Activated CD4-positive, alpha-beta T cell treated with anti-CD3 and anti-CD28 coated beads for 36 hours (primary cell): ENCODE measurements around the gene RYK. TPM values are rescaled to one million over a fixed set of nuclear protein-coding genes. Genes with fewer than 3 reads are reported as not detected.
A peak's percentile ranks its signal among the peaks of the same experiment; 100 is the strongest.

Source experiments
- ATAC-seq: fragments of 200-7000 bp; cut with Tn5 transposase; one replicate; pipeline ENCODE4 v1.10.0; 2021; ENCODE audit warnings: mild to moderate bottlenecking, moderate library complexity
- CTCF ChIA-PET: fragments of 350-600 bp; sonication (Branson Sonifier 250); formaldehyde crosslinking; loops from one replicate; lab custom pipeline; 2021; ENCODE audit warnings: antibody characterized with exemption; lab: Charles Lee
- POLR2A ChIA-PET: fragments of 350-600 bp; sonication (Branson Sonifier 250); formaldehyde crosslinking; loops from one replicate; lab custom pipeline; 2021; ENCODE audit warnings: antibody characterized with exemption, inconsistent platforms; lab: Charles Lee
- DNase-seq: peaks from one replicate; pipeline ENCODE4 v3.0.0-alpha.2; 2020
- H3K27ac Mint-ChIP-seq: one replicate; pipeline ENCODE4 v1.8.0; 2021; ENCODE audit warnings: mixed read lengths
- H3K27me3 Mint-ChIP-seq: one replicate; pipeline ENCODE4 v1.8.0; 2021; ENCODE audit warnings: mixed read lengths
- H3K36me3 Mint-ChIP-seq: one replicate; pipeline ENCODE4 v1.8.0; 2021; ENCODE audit warnings: low read depth, mixed read lengths
- H3K4me1 Mint-ChIP-seq: one replicate; pipeline ENCODE4 v1.8.0; 2021; ENCODE audit warnings: mixed read lengths
- H3K4me3 Mint-ChIP-seq: one replicate; pipeline ENCODE4 v1.8.0; 2021; ENCODE audit warnings: mild to moderate bottlenecking, moderate library complexity, mixed read lengths
- H3K9me3 Mint-ChIP-seq: one replicate; pipeline ENCODE4 v1.8.0; 2021; ENCODE audit warnings: low read depth, mixed read lengths
- intact Hi-C, 2 experiments: fragments of 100-400 bp; cut with DNase I in 1 of 2; cut with micrococcal nuclease in 1 of 2; formaldehyde crosslinking; loops; one replicate each; pipeline versions ENCODE4 v1.14.2 to v1.15.1; 2022 to 2024; cut with DNase I, micrococcal nuclease
- total RNA-seq, 2 experiments: library from RNA; stranded (reverse); gene quantifications; one replicate each; pipeline ENCODE4 v1.2.3, GENCODE V29; 2021

Gene RYK
- total RNA-seq, 2 experiments from 2014 or later = 23.5 to 24.0 TPM

DNA sequence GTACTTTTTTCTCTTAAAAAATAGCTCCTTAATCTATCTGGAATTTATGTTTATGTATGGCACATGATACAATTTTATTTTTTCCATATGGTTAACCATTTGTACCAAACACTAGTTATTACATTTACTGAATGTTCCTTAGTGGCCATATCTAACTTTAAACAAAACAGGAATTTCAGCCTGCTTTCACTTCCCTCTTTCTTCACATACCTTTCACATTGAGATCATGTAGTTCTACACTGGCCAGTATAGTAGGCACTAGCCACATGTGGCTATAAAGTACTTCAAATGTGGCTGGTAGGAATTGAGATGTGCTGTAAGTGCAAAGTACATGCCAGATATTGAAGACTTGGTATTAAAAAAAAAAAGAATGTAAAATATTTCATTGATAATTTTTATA is 4.7 kb upstream of the RYK start:
- CTCF ChIA-PET = interaction anchor here (0.9 to 4.6 kb wide), 7 partner anchors 10 to 130 kb away, joined by 3 to 18 read pairs (median 3); no protein-coding TSS in a partner anchor
- peaks cover 18% of the 10 kb centered on the region for H3K27me3 Mint-ChIP-seq

DNA sequence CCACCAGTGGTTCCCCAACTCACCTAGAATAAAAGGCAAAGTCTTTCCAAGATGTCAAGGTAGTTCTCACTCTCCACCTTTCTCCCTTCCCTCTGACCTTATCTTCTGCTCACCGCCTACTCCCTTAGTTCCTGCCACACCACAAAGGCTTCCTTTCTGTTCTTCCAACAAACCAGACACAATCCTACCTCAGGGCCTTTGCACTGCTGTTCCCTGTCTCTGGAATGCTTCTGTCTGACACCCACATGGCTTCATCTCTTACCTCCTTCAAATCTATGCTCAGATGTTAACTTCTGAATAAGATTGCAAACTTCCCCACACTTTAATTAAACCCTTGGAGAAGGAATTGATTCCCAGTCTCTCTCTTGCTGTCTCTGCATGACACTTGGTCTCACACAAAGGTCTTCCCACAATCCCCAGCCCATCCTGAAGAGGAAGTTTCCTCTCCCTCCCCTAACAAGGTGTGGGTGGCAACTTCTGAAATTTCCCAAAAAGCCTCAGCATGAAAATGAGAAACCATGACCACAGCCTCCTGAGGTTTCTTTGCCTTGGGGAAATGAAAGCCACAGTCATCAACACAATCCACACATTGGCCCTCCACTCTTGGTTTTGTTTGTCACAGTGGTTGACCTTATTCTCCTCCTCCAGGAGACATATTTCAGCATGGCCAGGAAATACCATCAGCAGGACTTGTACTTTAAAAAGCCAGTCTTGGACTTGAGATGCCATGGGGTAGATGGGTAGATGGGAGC is 3.0 kb upstream of the RYK start:
- peaks cover 8% of the 10 kb centered on the region for H3K27me3 Mint-ChIP-seq
- H3K4me1 Mint-ChIP-seq = peaks cover 50% of the 10 kb centered on the region
- H3K36me3 Mint-ChIP-seq = peaks cover 6% of the 10 kb centered on the region
- peak overlapping the region; percentile 39 for H3K27ac Mint-ChIP-seq
- H3K4me3 Mint-ChIP-seq = no peak overlapping the region
- ChIA-PET CTCF (interaction anchor here (0.6 to 1.3 kb wide), 2 partner anchors 41 to 50 kb away, joined by 3 to 8 read pairs; no protein-coding TSS in a partner anchor), POLR2A (no interaction called here)
- H3K9me3 Mint-ChIP-seq = no peaks in the 10 kb centered on the region
- intact Hi-C loops = loop anchor here (5.0 kb wide), 2 partner anchors 41 to 681 kb away; partner anchors contain the start of gene CDV3 (in 1 of the 2)
- DNase-seq (peak; percentile 35), ATAC-seq (no peak)

More for the DNA sequence above, 4.7 kb upstream of the RYK start:
- intact Hi-C loops = no loop called here
- H3K4me1 Mint-ChIP-seq = peaks cover 37% of the 10 kb centered on the region
- DNase-seq = no peak
- no peak overlapping the region for H3K4me3 Mint-ChIP-seq
- H3K9me3 Mint-ChIP-seq = no peaks in the 10 kb centered on the region
- H3K36me3 Mint-ChIP-seq = no peaks in the 10 kb centered on the region
- no peak overlapping the region for H3K27ac Mint-ChIP-seq
- ATAC-seq = no peak
- POLR2A ChIA-PET = interaction anchor here (1.0 kb wide), 1 partner anchor 8 kb away, joined by 3 read pairs; no protein-coding TSS in a partner anchor

DNA sequence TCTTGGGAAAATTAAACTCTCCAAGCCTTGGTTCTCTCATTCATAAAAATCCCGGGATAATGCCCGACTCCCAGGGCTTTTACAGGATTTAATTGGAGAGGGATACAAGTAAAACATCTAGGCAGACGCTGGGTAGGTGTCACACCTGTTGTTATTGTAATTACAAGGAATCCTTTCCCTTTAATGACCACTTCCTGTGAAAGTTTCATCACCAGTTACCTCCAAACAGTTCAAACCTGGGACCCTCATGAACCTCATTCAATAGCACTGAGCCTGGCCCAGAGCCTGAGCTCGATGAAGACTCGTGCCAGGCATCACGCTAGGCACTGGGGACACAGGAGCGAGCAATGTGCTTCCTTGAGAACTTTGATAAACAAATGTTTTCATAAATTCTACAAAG is 2.1 kb upstream of the RYK start:
- H3K27me3 Mint-ChIP-seq = peaks cover 7% of the 10 kb centered on the region
- H3K36me3 Mint-ChIP-seq = peaks cover 13% of the 10 kb centered on the region
- CTCF ChIA-PET = interaction anchor here (0.6 to 1.3 kb wide), 4 partner anchors 9 to 49 kb away, joined by 3 to 8 read pairs (median 4); no protein-coding TSS in a partner anchor
- ATAC-seq (no peak), DNase-seq (no peak)
- peaks cover 58% of the 10 kb centered on the region for H3K4me1 Mint-ChIP-seq
- POLR2A ChIA-PET = no interaction called here
- H3K9me3 Mint-ChIP-seq = no peaks in the 10 kb centered on the region
- H3K4me3 Mint-ChIP-seq = no peak overlapping the region
- H3K27ac Mint-ChIP-seq = no peak overlapping the region
- intact Hi-C loops = loop anchor here (5.0 kb wide), 2 partner anchors 40 to 680 kb away; partner anchors contain the start of gene CDV3 (in 1 of the 2)

DNA sequence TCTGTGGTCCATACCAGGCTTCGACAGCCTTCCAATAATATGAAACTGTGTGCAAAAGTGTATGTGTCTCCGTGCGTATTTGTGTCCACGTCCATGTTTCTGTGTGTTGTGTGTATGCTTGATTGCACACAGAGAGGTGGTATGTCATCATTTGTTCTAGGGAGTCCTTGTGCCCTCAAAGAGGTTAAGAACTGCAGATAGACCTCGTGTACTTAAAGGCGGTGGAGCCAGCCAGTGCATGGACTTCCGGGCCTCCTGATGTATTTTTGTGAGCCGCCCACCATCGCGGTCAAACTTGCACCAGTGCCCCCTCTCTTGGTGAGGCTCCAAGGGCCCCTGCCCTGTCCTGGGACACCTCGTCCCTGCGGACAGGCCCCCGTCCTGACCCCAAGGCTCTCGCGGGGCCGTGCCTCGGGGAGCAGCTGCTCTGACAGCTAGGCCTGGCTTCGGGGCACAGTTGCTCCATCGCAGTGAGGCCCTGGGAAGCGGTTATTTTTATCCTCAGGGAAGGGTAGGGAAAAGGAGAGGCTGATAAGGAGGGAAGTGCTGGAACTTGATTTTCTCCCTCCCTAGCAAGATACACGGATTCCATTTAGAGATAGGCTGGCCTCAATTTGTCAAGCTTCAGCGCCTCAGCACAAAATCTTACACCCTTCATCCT is 1.2 kb upstream of the RYK start:
- Mint-ChIP-seq H3K9me3 (peaks cover 2% of the 10 kb centered on the region), H3K27ac (peak overlapping the region; percentile 51), H3K27me3 (peaks cover 7% of the 10 kb centered on the region), H3K4me1 (peaks cover 63% of the 10 kb centered on the region), H3K4me3 (peak overlapping the region; percentile 84), H3K36me3 (peaks cover 18% of the 10 kb centered on the region)
- DNase-seq = no peak
- ChIA-PET CTCF (interaction anchor here (0.6 to 1.3 kb wide), 6 partner anchors 9 to 230 kb away, joined by 3 to 8 read pairs (median 4); no protein-coding TSS in a partner anchor), POLR2A (no interaction called here)
- no peak for ATAC-seq
- intact Hi-C loops = loop anchor here (5.0 kb wide), 2 partner anchors 40 to 680 kb away; partner anchors contain the start of gene CDV3 (in 1 of the 2)

DNA sequence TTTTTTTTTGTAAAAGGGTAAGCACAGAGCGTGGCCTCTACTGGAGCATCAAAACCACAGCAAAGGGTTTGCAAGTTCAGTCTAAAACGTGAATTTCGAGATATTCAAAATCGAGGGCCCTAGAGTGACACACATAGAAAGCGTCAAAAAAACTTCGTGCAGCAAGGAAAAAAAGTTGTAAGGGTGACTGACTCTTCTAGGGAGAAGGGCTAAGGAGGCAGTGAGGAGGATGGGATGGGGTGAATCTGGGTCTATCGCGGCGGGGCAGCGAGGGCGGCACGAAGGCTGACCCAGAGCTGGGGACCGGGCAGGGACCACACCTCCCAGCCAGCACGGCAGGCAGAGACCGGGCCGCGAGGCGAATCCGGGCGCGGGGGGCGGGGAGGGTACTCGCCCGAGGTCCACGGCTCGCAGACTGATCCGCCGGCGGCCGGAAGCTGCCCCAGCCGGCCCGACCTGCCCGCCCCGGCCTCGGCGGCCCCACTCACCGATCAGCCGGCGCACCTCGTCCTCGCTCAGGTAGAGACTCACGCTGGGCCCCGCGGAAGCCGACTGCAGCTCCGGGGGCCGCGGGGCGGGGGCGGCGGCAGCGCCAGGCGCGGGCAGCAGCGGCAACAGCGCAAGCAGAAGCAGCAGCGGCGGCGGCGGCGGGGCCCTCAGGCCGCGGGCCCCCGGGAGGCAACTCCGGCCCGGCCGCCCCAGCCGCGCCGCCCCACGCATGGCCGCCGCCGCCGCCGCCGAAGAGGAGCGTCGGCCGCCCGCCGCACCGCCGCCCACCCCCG is 533 bp downstream of the RYK start:
- peak; percentile 66 for DNase-seq
- Mint-ChIP-seq H3K4me3 (peak overlapping the region; percentile 98), H3K4me1 (peaks cover 71% of the 10 kb centered on the region), H3K9me3 (peaks cover 2% of the 10 kb centered on the region), H3K27ac (peak overlapping the region; percentile 98), H3K36me3 (peaks cover 27% of the 10 kb centered on the region), H3K27me3 (no peaks in the 10 kb centered on the region)
- intact Hi-C loops = loop anchor here (1.0 to 5.0 kb wide), 7 partner anchors 11 to 678 kb away; partner anchors contain the start of genes ANAPC13 (in 1 of the 2), CDV3 (in 1 of the 2) and CEP63 (in 1 of the 2)
- CTCF ChIA-PET = interaction anchor here (0.6 to 3.0 kb wide), 6 partner anchors 11 to 1838 kb away, joined by 3 to 14 read pairs (median 4); no protein-coding TSS in a partner anchor
- POLR2A ChIA-PET = no interaction called here
- ATAC-seq = peak; percentile 50

DNA sequence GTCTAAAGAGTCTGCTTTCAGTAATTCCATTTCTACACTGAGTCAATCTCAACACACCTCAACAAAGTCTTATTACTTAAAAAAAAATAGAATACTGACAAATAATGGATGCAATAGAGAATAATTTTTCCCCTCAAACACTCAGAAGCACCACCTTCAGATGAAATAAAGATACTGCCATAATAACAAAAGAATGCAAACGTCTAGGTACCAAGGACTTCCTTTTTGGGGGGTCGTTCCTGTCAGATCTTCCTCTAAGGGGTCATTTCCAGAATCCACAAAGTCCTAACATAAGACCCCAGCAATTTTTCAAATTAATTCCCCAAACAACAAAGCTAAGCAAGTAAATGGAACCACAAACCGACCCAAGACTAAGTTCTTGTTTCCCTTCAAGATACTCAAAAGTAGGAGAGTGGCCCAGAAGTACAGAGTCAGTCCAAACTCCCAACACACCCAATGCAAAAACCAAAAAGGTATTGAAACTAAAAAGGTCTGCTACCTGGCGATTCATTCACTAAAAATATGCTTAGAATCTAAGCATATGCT is 1.3 kb downstream of the RYK start:
- POLR2A ChIA-PET = no interaction called here
- peaks cover 2% of the 10 kb centered on the region for H3K9me3 Mint-ChIP-seq
- H3K36me3 Mint-ChIP-seq = peaks cover 30% of the 10 kb centered on the region
- intact Hi-C loops = no loop called here
- H3K27ac Mint-ChIP-seq = peak overlapping the region; percentile 98
- peak overlapping the region; percentile 98 for H3K4me3 Mint-ChIP-seq
- no peak for DNase-seq
- ATAC-seq = peak; percentile 1
- peaks cover 74% of the 10 kb centered on the region for H3K4me1 Mint-ChIP-seq
- CTCF ChIA-PET = interaction anchor here (0.8 to 3.0 kb wide), 6 partner anchors 11 to 37 kb away, joined by 3 to 14 read pairs (median 5); no protein-coding TSS in a partner anchor
- no peaks in the 10 kb centered on the region for H3K27me3 Mint-ChIP-seq

DNA sequence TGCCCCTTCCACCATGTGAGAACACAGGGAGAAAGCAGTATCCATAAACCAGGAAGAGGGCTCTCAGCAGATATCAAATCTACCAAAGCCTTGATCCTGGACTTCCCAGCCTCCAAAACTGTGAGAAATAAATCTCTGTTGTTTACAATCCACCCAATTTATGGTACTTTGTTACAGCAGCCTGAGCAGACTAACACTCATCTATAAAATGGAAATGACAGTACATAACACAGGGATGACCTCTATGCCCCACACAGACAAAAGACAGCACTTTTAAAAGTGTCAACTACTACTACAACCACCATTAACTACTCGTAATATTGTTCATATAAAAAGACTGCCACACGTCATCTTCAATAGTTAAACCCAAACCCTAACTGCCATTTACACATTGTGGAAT is 5.7 kb downstream of the RYK start:
- H3K36me3 Mint-ChIP-seq = peaks cover 39% of the 10 kb centered on the region
- intact Hi-C loops = loop anchor here in 1 of 2 experiments (5.0 kb wide), 1 partner anchor 1952 kb away; the partner anchor contains the start of gene MSL2
- ChIA-PET POLR2A (no interaction called here), CTCF (interaction anchor here (1.3 to 1.6 kb wide), 3 partner anchors 10 to 50 kb away, joined by 4 to 5 read pairs (median 4); no protein-coding TSS in a partner anchor)
- H3K27ac Mint-ChIP-seq = no peak overlapping the region
- DNase-seq = no peak
- H3K9me3 Mint-ChIP-seq = peaks cover 2% of the 10 kb centered on the region
- peaks cover 87% of the 10 kb centered on the region for H3K4me1 Mint-ChIP-seq
- H3K27me3 Mint-ChIP-seq = no peaks in the 10 kb centered on the region
- ATAC-seq = no peak
- H3K4me3 Mint-ChIP-seq = no peak overlapping the region

DNA sequence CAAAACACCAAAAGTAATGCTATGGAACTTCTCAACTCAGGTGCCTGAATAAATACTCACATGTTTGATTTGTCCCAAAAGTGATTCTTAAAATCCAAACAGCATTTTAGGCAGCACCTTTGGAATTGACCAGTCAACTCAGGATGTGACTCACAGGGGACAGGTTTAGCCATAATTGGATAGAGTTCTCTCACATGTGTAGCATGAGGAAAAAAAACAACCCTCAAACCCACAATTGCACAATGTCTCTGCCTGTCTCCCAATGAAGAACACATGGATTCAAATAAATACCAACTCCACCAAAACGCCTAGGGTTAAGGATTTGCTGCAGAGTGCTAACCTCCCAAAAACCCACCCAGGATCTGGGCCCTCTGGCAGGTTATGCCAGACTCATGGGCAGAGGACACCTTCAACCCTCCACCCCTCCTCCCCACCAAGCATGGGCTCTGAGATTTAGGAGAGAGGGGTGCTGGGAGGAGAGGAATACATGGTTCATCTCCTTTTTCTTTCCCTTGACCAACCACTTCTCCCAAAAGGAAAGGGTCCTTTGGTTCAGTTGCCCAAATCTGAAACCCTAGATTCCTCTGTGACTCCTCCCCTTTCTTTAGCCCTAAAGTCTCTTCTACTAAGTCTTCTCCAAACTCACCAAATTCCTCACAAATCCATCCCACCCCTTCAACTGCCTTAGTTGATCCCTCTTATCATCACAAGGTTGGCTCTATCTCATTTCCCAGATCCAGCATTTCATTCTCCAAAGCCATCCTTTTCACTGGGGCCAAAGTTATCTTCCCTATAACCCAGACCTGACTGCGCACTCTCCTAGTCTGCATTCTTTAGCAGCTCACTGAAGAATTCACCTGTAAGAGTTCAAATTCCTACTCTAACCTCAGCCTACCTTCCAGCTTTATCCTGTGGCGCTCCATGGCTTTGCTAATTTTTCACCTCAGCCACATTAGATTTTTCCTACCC is 7.7 kb downstream of the RYK start:
- CTCF ChIA-PET = interaction anchor here (1.0 to 1.6 kb wide), 3 partner anchors 13 to 23 kb away, joined by 3 to 5 read pairs (median 3); no protein-coding TSS in a partner anchor
- Mint-ChIP-seq H3K36me3 (peaks cover 28% of the 10 kb centered on the region), H3K4me1 (peaks cover 88% of the 10 kb centered on the region), H3K27me3 (no peaks in the 10 kb centered on the region), H3K4me3 (no peak overlapping the region), H3K27ac (no peak overlapping the region), H3K9me3 (peaks cover 2% of the 10 kb centered on the region)
- peak; percentile 51 for ATAC-seq
- intact Hi-C loops = loop anchor here in 1 of 2 experiments (5.0 kb wide), 1 partner anchor 1954 kb away; the partner anchor contains the start of gene MSL2
- DNase-seq = peak; percentile 20
- POLR2A ChIA-PET = no interaction called here

DNA sequence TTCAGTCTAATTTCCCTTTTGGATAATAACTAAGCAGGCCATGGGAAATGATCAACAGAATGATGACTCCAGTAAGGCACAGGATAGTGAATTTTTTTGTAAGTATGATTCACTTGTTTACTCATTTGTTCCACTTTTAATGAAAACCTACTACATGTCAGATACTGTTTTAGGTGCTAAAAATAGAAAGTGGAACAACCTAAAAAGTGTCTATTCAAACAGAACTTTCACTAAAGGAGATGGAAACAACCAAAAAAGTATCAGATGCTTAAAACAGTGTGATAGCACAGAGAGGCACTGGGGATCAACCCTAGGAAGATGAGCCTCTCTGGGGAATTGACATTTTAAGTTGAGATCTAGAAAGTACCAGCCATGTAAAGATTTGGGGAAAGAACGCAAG is 11.1 kb downstream of the RYK start:
- H3K4me1 Mint-ChIP-seq = peaks cover 90% of the 10 kb centered on the region
- peak; percentile 82 for ATAC-seq
- no peaks in the 10 kb centered on the region for H3K27me3 Mint-ChIP-seq
- peaks cover 12% of the 10 kb centered on the region for H3K36me3 Mint-ChIP-seq
- H3K9me3 Mint-ChIP-seq = no peaks in the 10 kb centered on the region
- intact Hi-C loops = loop anchor here (1.0 to 10.0 kb wide), 7 partner anchors 11 to 1515 kb away; partner anchors contain the start of genes ANAPC13 (in 2 of the 2), CEP63 (in 2 of the 2), RYK (in 2 of the 2) and NPHP3 (in 1 of the 2)
- peak; percentile 11 for DNase-seq
- peak overlapping the region; percentile 45 for H3K4me3 Mint-ChIP-seq
- ChIA-PET CTCF (interaction anchor here (0.9 to 4.2 kb wide), 6 partner anchors 10 to 250 kb away, joined by 3 to 32 read pairs (median 8); partner anchors contain the start of gene RYK), POLR2A (no interaction called here)
- peak overlapping the region; percentile 87 for H3K27ac Mint-ChIP-seq
